ENCODE results near the gene ANKRD60. TPM values are rescaled to one million over a fixed set of nuclear protein-coding genes. Genes with fewer than 3 reads are reported as not detected.

The ANKRD60 gene
- total RNA-seq, 1 donor from 2014 or later = not detected

DNA sequence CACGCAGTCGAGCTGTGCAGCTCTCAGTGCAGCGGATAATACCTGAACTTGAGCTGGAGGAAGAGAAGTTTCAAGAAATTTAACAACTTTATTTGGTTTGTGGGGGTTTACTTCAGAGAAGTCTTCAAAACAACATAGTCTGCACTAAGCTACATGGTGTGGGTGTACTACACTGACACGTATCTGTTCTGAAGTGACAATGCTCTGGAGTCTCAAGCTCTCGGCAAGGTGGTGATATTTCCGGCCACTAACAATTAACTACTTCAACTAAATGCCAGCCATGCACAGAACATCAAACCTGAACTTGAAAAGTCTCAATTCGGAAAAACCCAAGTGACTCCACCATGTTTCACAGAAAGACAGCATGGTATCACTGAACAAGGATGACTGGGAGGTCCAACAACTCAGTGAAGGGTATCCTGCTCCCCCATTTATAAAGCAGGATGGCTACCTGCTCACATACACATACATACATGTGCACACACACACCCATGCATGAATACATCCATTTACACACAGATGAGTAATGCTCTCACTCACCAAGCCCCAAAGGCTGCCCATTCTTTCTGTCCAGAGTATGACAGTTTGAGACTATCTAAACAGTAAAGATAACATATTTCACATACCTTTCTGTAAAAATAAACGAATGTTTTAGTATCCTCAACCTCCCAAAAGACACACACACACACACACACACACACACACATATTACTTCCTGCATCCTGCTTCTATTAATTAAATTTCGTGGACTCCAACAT lies 15.4 kb upstream of the ANKRD60 start:
- TF ChIP-seq, protein P1, sequence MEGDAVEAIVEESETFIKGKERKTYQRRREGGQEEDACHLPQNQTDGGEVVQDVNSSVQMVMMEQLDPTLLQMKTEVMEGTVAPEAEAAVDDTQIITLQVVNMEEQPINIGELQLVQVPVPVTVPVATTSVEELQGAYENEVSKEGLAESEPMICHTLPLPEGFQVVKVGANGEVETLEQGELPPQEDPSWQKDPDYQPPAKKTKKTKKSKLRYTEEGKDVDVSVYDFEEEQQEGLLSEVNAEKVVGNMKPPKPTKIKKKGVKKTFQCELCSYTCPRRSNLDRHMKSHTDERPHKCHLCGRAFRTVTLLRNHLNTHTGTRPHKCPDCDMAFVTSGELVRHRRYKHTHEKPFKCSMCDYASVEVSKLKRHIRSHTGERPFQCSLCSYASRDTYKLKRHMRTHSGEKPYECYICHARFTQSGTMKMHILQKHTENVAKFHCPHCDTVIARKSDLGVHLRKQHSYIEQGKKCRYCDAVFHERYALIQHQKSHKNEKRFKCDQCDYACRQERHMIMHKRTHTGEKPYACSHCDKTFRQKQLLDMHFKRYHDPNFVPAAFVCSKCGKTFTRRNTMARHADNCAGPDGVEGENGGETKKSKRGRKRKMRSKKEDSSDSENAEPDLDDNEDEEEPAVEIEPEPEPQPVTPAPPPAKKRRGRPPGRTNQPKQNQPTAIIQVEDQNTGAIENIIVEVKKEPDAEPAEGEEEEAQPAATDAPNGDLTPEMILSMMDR (IDR thresholded peaks at IDR 0.05) = no peak
- intact Hi-C loops (cut with DNase I) = no loop called here
- H3K4me1 ChIP-seq = no peaks in the 10 kb centered on the region
- peaks cover 41 to 87% of the 10 kb centered on the region in 2 donors for H3K36me3 ChIP-seq
- DNase-seq (ENCODE audit: low spot score in 2 of 2) = no peak
- H3K27me3 ChIP-seq = no peaks in the 10 kb centered on the region
- H3K27ac ChIP-seq = no peak overlapping the region
- H3K9me3 ChIP-seq = no peaks in the 10 kb centered on the region
- no peak overlapping the region for H3K4me3 ChIP-seq

DNA sequence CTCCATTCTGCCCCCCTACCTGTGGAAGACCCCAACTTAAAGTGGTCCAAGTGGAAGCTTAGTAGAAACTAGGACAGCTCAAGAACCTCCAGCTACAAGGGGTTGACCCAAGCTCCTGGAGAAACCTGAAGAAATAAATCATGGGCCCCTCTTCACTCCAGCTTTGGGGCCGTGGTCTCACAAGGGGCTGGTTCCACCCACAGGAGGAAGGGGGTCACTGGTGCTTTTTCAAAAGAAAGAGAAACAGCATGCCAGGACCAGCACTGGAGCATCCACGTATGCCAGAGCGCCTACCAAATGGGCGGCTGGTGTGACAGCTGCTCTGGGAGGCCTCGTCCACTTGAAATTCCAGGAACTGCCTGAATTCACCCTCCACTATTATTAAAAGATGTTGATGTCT lies 14.4 kb upstream of the ANKRD60 start:
- H3K4me1 ChIP-seq = no peaks in the 10 kb centered on the region
- H3K36me3 ChIP-seq = peaks cover 38 to 87% of the 10 kb centered on the region in 2 donors
- H3K9me3 ChIP-seq = no peaks in the 10 kb centered on the region
- intact Hi-C loops (cut with DNase I) = no loop called here
- H3K4me3 ChIP-seq = no peak overlapping the region
- H3K27me3 ChIP-seq = no peaks in the 10 kb centered on the region
- no peak for DNase-seq (ENCODE audit: low spot score in 2 of 2)
- no peak overlapping the region for H3K27ac ChIP-seq
- TF ChIP-seq, protein P1 (IDR thresholded peaks at IDR 0.05) = no peak

DNA sequence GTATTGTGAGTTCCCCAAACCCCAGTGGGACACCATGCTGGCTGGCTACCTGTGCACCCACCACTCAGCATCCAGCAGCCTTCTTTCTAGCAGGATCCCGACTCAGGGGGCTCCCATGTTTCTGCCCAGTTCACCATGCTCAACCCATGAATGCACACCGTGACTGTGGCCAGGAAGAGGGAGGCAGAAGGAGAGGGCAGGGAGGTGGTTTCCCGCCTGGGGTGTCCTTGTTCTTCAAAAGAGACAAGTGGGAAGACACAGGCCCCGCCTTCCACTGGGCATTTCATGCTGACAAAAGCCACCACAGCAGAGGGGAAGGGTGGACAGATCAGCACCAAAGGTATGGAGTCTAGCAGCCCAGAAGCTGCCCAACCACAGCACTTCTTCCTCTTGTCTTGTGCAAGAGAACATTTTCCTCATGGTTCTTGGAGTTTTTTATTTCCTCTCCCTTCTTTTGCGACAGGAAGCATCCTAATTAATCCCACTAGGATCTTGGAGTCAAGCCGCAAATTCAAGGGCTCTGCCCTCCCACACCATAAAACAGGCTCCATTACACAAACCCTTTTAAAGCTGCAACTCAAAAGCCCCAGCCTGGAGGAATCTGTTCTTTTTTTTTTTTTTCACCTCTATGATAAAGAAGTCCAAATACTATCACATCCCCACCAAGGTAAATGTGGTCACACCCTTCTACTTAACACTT lies 13.5 kb upstream of the ANKRD60 start:
- DNase-seq (ENCODE audit: low spot score in 2 of 2) = no peak
- Histone ChIP-seq H3K27me3 (no peaks in the 10 kb centered on the region), H3K9me3 (no peaks in the 10 kb centered on the region), H3K27ac (no peak overlapping the region), H3K4me1 (peaks cover 0 to 2% of the 10 kb centered on the region in 2 donors), H3K4me3 (no peak overlapping the region), H3K36me3 (peaks cover 31 to 78% of the 10 kb centered on the region in 2 donors)
- intact Hi-C loops (cut with DNase I) = no loop called here
- TF ChIP-seq, protein P1 (IDR thresholded peaks at IDR 0.05) = no peak

DNA sequence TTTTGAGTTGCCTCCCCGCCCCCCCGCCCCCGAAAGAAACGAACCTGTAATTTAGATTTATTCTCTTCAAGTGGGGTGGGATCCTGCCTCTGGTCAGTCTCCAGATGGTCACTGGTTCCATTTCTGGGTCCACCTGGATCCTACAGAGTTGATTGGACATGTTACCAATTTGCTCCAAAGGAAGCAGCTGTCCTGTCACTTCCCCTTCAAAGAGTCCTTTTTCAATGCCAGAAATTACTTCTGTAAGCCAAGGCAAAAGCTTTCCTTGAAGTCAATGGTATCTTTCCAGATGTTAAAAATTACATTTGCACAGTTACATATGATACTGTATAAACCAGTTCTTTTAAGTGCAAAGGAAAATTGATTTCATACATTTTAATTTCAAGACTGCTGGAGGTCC lies 12.0 kb upstream of the ANKRD60 start:
- H3K4me3 ChIP-seq = no peak overlapping the region
- H3K36me3 ChIP-seq = peaks cover 19 to 63% of the 10 kb centered on the region in 2 donors
- TF ChIP-seq, protein P1 (IDR thresholded peaks at IDR 0.05) = no peak
- intact Hi-C loops (cut with DNase I) = no loop called here
- H3K9me3 ChIP-seq = no peaks in the 10 kb centered on the region
- peaks cover 0 to 2% of the 10 kb centered on the region in 2 donors for H3K4me1 ChIP-seq
- no peak for DNase-seq (ENCODE audit: low spot score in 2 of 2)
- H3K27ac ChIP-seq = no peak overlapping the region
- no peaks in the 10 kb centered on the region for H3K27me3 ChIP-seq

DNA sequence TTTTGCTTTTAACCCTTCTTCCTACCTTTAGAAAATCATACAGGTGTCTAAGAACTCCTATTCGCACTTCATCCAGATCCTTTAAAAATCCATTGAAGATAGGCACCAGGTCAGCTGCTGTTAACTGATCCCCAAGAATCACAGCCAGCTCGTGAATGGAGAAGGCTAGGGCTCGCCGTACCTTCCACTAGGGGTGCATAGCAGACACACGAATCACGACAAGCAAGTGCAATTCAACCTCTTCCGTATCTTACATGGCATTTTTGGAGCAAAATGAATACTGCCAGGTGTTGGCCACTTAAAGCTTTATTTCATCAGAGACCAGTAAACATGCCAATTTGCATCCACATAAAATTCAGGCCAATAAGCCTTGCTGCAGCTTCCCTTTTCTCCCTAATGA lies 10.8 kb upstream of the ANKRD60 start:
- H3K4me1 ChIP-seq = peaks cover 0 to 2% of the 10 kb centered on the region in 2 donors
- intact Hi-C loops (cut with DNase I) = loop anchor here (5.0 to 10.0 kb wide), 4 partner anchors 146 to 616 kb away; partner anchors contain the start of genes GNAS, GNAS-AS1, NPEPL1 and VAPB
- H3K36me3 ChIP-seq = peaks cover 14 to 58% of the 10 kb centered on the region in 2 donors
- TF ChIP-seq, protein P1 (IDR thresholded peaks at IDR 0.05) = no peak
- H3K4me3 ChIP-seq = no peak overlapping the region
- H3K27me3 ChIP-seq = no peaks in the 10 kb centered on the region
- H3K27ac ChIP-seq = no peak overlapping the region
- no peaks in the 10 kb centered on the region for H3K9me3 ChIP-seq
- no peak for DNase-seq (ENCODE audit: low spot score in 2 of 2)
